Measurements from ENCODE around the gene KNDC1.

The KNDC1 gene

GRCh38 chr10:133179128-133179520 is 19.1 kb downstream of the KNDC1 start:
- DNase-seq: no peak

- no peak for DNase-seq
Observed at GRCh38 chr10:133179651-133180050, 19.6 kb downstream of the KNDC1 start.

GRCh38 chr10:133180192-133180964 is 20.4 kb downstream of the KNDC1 start:
- no peak for DNase-seq

GRCh38 chr10:133180965-133181639 is 21.1 kb downstream of the KNDC1 start:
- DNase-seq: no peak

GRCh38 chr10:133182190-133182589 is 22.2 kb downstream of the KNDC1 start:
- DNase-seq: no peak

GRCh38 chr10:133182791-133183645 is 23.0 kb downstream of the KNDC1 start:
- no peak for DNase-seq

GRCh38 chr10:133183646-133184378 is 23.8 kb downstream of the KNDC1 start:
- DNase-seq: no peak

- DNase-seq: no peak
Observed at GRCh38 chr10:133184591-133185244, 24.7 kb downstream of the KNDC1 start.

- DNase-seq: no peak
Observed at GRCh38 chr10:133185421-133185820, 25.4 kb downstream of the KNDC1 start.

GRCh38 chr10:133185916-133186315 is 25.9 kb downstream of the KNDC1 start:
- DNase-seq: no peak

GRCh38 chr10:133186416-133187090 is 26.5 kb downstream of the KNDC1 start:
- no peak for DNase-seq

GRCh38 chr10:133187091-133187905 is 27.3 kb downstream of the KNDC1 start:
- DNase-seq: no peak

GRCh38 chr10:133187906-133188681 is 28.1 kb downstream of the KNDC1 start:
- DNase-seq: no peak

- DNase-seq: no peak
Observed at GRCh38 chr10:133189256-133189655, 29.2 kb downstream of the KNDC1 start.

- DNase-seq: no peak
Observed at GRCh38 chr10:133189726-133190125, 29.7 kb downstream of the KNDC1 start.

GRCh38 chr10:133190225-133190624 is 30.2 kb downstream of the KNDC1 start:
- no peak for DNase-seq

GRCh38 chr10:133191651-133192050 is 31.6 kb downstream of the KNDC1 start:
- no peak for DNase-seq

- no peak for DNase-seq
Observed at GRCh38 chr10:133194151-133194550, 34.1 kb downstream of the KNDC1 start.

- no peak for DNase-seq
Observed at GRCh38 chr10:133195096-133195495, 35.1 kb downstream of the KNDC1 start.

GRCh38 chr10:133195611-133196010 is 35.6 kb downstream of the KNDC1 start:
- DNase-seq: no peak

Data from NCI-H2081 treated with DMSO at 0.1 percent for 48 hours (cell line).